Vagina (tissue), 2 donors: Measurements from ENCODE around the gene PPFIA1.

Source experiments
- POLR2A ChIP-seq, 2 donors: fragments of 450-650 bp; IDR thresholded peaks; one replicate each; pipeline ENCODE4 v1.6.1; 2017; ENCODE audit warnings: antibody characterized with exemption in 2 of 2, mild to moderate bottlenecking in 2 of 2, moderate library complexity in 2 of 2
- POLR2AphosphoS5 ChIP-seq, 2 donors: sonication (generic); formaldehyde crosslinking; IDR thresholded peaks; one replicate each; pipeline ENCODE4 v1.9.0; 2017; ENCODE audit warnings: antibody characterized with exemption in 2 of 2, mild to moderate bottlenecking in 2 of 2, low read depth in 1 of 2; ENCODE audit not compliant: insufficient read depth in 1 of 2
- TF ChIP-seq, protein P1 (sequence below), 3 experiments: fragments of 450-650 bp in 2 of 3; fragments of 200-600 bp in 1 of 3; sonication (generic) in 1 of 3; IDR thresholded peaks; one replicate each; pipeline ENCODE4 v1.5.1; 2017 to 2019; ENCODE audit warnings: antibody characterized with exemption in 3 of 3, mild to moderate bottlenecking in 2 of 3, moderate library complexity in 2 of 3

GRCh38 chr11:70302419-70302752, 31.9 kb downstream of the PPFIA1 start:
- TF ChIP-seq POLR2A (IDR thresholded peaks at IDR 0.05) (no peak), POLR2AphosphoS5 (IDR thresholded peaks at IDR 0.05; ENCODE audit: insufficient read depth in 1 of 2, low read depth in 1 of 2) (no peak)
- TF ChIP-seq, protein P1, sequence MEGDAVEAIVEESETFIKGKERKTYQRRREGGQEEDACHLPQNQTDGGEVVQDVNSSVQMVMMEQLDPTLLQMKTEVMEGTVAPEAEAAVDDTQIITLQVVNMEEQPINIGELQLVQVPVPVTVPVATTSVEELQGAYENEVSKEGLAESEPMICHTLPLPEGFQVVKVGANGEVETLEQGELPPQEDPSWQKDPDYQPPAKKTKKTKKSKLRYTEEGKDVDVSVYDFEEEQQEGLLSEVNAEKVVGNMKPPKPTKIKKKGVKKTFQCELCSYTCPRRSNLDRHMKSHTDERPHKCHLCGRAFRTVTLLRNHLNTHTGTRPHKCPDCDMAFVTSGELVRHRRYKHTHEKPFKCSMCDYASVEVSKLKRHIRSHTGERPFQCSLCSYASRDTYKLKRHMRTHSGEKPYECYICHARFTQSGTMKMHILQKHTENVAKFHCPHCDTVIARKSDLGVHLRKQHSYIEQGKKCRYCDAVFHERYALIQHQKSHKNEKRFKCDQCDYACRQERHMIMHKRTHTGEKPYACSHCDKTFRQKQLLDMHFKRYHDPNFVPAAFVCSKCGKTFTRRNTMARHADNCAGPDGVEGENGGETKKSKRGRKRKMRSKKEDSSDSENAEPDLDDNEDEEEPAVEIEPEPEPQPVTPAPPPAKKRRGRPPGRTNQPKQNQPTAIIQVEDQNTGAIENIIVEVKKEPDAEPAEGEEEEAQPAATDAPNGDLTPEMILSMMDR (IDR thresholded peaks at IDR 0.05): no peak
